A204.1 (cell line): ENCODE data around the gene ATRAID.

Experiments
- FAIRE-seq: peaks from 2 replicates; lab custom pipeline; 2012; peaks lifted over from hg19 to GRCh38; lab: Jason Lieb, UNC

Gene ATRAID

GRCh38 chr2:27220091-27220490, 8.2 kb downstream of the ATRAID start:
- no peak for FAIRE-seq

- no peak for FAIRE-seq
These were observed 9.3 kb downstream of the ATRAID start for GRCh38 chr2:27221166-27221565.

GRCh38 chr2:27222407-27222806, 10.6 kb downstream of the ATRAID start:
- FAIRE-seq = no peak

GRCh38 chr2:27223416-27223815, 11.6 kb downstream of the ATRAID start:
- no peak for FAIRE-seq

GRCh38 chr2:27225526-27225925, 13.7 kb downstream of the ATRAID start:
- no peak for FAIRE-seq

- FAIRE-seq = no peak
These were observed 15.7 kb downstream of the ATRAID start for GRCh38 chr2:27227501-27227900.

- no peak for FAIRE-seq
These were observed 20.1 kb downstream of the ATRAID start for GRCh38 chr2:27231921-27232320.

- no peak for FAIRE-seq
These were observed 21.5 kb downstream of the ATRAID start for GRCh38 chr2:27233341-27233740.

GRCh38 chr2:27236136-27236535, 24.3 kb downstream of the ATRAID start:
- FAIRE-seq = no peak

- no peak for FAIRE-seq
These were observed 24.8 kb downstream of the ATRAID start for GRCh38 chr2:27236626-27237025.

GRCh38 chr2:27237341-27237945, 25.6 kb downstream of the ATRAID start:
- FAIRE-seq = no peak

- no peak for FAIRE-seq
These were observed 27.1 kb downstream of the ATRAID start for GRCh38 chr2:27238976-27239375.

GRCh38 chr2:27240406-27240805, 28.6 kb downstream of the ATRAID start:
- no peak for FAIRE-seq

- FAIRE-seq = no peak
These were observed 30.1 kb downstream of the ATRAID start for GRCh38 chr2:27241761-27242613.

- FAIRE-seq = no peak
These were observed 30.7 kb downstream of the ATRAID start for GRCh38 chr2:27242614-27242951.

GRCh38 chr2:27243391-27244130, 31.7 kb downstream of the ATRAID start:
- FAIRE-seq = no peak

GRCh38 chr2:27245116-27245515, 33.3 kb downstream of the ATRAID start:
- no peak for FAIRE-seq

GRCh38 chr2:27245626-27246025, 33.8 kb downstream of the ATRAID start:
- FAIRE-seq = no peak

- no peak for FAIRE-seq
These were observed 36.1 kb downstream of the ATRAID start for GRCh38 chr2:27247893-27248292.

- no peak for FAIRE-seq
These were observed 37.5 kb downstream of the ATRAID start for GRCh38 chr2:27249159-27249890.

GRCh38 chr2:27249891-27250651, 38.2 kb downstream of the ATRAID start:
- FAIRE-seq = no peak
